WI38 (cell line): ENCODE data around the gene RNU7-1.

Experiments
- H3K4me3 ChIP-seq: 2 replicates; pipeline ENCODE4 v1.5.1; 2011; ENCODE audit warnings: low read depth, mild to moderate bottlenecking, control low read depth, low read length
- CTCF ChIP-seq: IDR thresholded peaks from 2 replicates; pipeline ENCODE4 v1.5.1; 2012; ENCODE audit warnings: low read depth, mild to moderate bottlenecking, control low read depth, low read length

The RNU7-1 gene

GRCh38 chr12:6941782-6942181 is 1.8 kb upstream of the RNU7-1 start:
- no peak overlapping the region for H3K4me3 ChIP-seq
- TF ChIP-seq CTCF: no peak

- no peak overlapping the region for H3K4me3 ChIP-seq
- no peak for TF ChIP-seq CTCF
Measured at GRCh38 chr12:6942331-6942665, 1.3 kb upstream of the RNU7-1 start.

GRCh38 chr12:6943389-6943721 is 261 bp upstream of the RNU7-1 start:
- no peak overlapping the region; the same call in 1 of the 2 replicates for H3K4me3 ChIP-seq

GRCh38 chr12:6944381-6945186 is 968 bp downstream of the RNU7-1 start:
- TF ChIP-seq CTCF: peak; percentile 84
- H3K4me3 ChIP-seq: peak overlapping the region; percentile 64

More at GRCh38 chr12:6943389-6943721, 261 bp upstream of the RNU7-1 start:
- TF ChIP-seq CTCF: no peak

GRCh38 chr12:6945613-6946012 is 2.0 kb downstream of the RNU7-1 start:
- TF ChIP-seq CTCF: no peak
- H3K4me3 ChIP-seq: no peak overlapping the region

GRCh38 chr12:6946033-6946919 is 2.7 kb downstream of the RNU7-1 start:
- no peak overlapping the region for H3K4me3 ChIP-seq
- TF ChIP-seq CTCF: no peak

GRCh38 chr12:6946920-6947374 is 3.3 kb downstream of the RNU7-1 start:
- no peak overlapping the region for H3K4me3 ChIP-seq
- no peak for TF ChIP-seq CTCF
